ENCODE results near the gene CHMP5. TPM values are rescaled to one million over a fixed set of nuclear protein-coding genes. Genes with fewer than 3 reads are reported as not detected.

The CHMP5 gene
- total RNA-seq, 1 experiment from 2014 or later = 74.4 TPM

GRCh38 chr9:33277484-33277883 is 12.6 kb downstream of the CHMP5 start:
- no peak for TF ChIP-seq CTCF (conservative IDR thresholded peaks at IDR 0.05; ENCODE audit: low read depth, low read length)
- no peak for TF ChIP-seq EZH2 (IDR thresholded peaks at IDR 0.05; ENCODE audit: borderline replicate concordance, low read depth, low read length, poor library complexity, severe bottlenecking)
- DNase-seq (ENCODE audit: low spot score) = no peak
- no peaks in the 10 kb centered on the region for H3K4me1 ChIP-seq (ENCODE audit: insufficient read depth, low read length, poor library complexity, severe bottlenecking)
- no peaks in the 10 kb centered on the region for H3K9me3 ChIP-seq (ENCODE audit: low read depth, low read length, poor library complexity, severe bottlenecking)
- intact Hi-C loops (cut with micrococcal nuclease; ENCODE audit: unreplicated experiment) = no loop called here
- no TSS peak for BruUV-seq (replicated peaks)
- H3K27ac ChIP-seq (ENCODE audit: low read depth, low read length, poor library complexity, severe bottlenecking) = no peak overlapping the region
- no peak overlapping the region for H3K4me3 ChIP-seq (ENCODE audit: low read depth, low read length, poor library complexity, severe bottlenecking)
- no peaks in the 10 kb centered on the region for H3K27me3 ChIP-seq (replicated peaks; ENCODE audit: insufficient read depth, low read depth, low read length, poor library complexity)
- POLR2A ChIA-PET (ENCODE audit: low non-redundant PET) = no interaction called here
- CTCF ChIA-PET = no interaction called here
- H3K36me3 ChIP-seq (ENCODE audit: insufficient read depth, low read length, poor library complexity, severe bottlenecking) = peaks cover 74% of the 10 kb centered on the region

GRCh38 chr9:33285502-33285901 is 20.7 kb downstream of the CHMP5 start:
- no peaks in the 10 kb centered on the region for H3K4me1 ChIP-seq (ENCODE audit: insufficient read depth, low read length, poor library complexity, severe bottlenecking)
- DNase-seq (ENCODE audit: low spot score) = no peak
- H3K9me3 ChIP-seq (ENCODE audit: low read depth, low read length, poor library complexity, severe bottlenecking) = no peaks in the 10 kb centered on the region
- H3K27ac ChIP-seq (ENCODE audit: low read depth, low read length, poor library complexity, severe bottlenecking) = no peak overlapping the region
- peaks cover 13% of the 10 kb centered on the region for H3K36me3 ChIP-seq (ENCODE audit: insufficient read depth, low read length, poor library complexity, severe bottlenecking)
- TF ChIP-seq CTCF (conservative IDR thresholded peaks at IDR 0.05; ENCODE audit: low read depth, low read length) (no peak), EZH2 (IDR thresholded peaks at IDR 0.05; ENCODE audit: borderline replicate concordance, low read depth, low read length, poor library complexity, severe bottlenecking) (no peak)
- CTCF ChIA-PET = no interaction called here
- intact Hi-C loops (cut with micrococcal nuclease; ENCODE audit: unreplicated experiment) = loop anchor here (5.0 kb wide), 1 partner anchor 182 kb away; no protein-coding TSS in a partner anchor
- POLR2A ChIA-PET (ENCODE audit: low non-redundant PET) = no interaction called here
- no peak overlapping the region for H3K4me3 ChIP-seq (ENCODE audit: low read depth, low read length, poor library complexity, severe bottlenecking)
- BruUV-seq (replicated peaks) = no TSS peak
- H3K27me3 ChIP-seq (replicated peaks; ENCODE audit: insufficient read depth, low read depth, low read length, poor library complexity) = no peaks in the 10 kb centered on the region

- BruUV-seq (replicated peaks) = no TSS peak
- no peaks in the 10 kb centered on the region for H3K36me3 ChIP-seq (ENCODE audit: insufficient read depth, low read length, poor library complexity, severe bottlenecking)
- CTCF ChIA-PET = interaction anchor here (0.7 to 1.2 kb wide), 4 partner anchors 129 to 244 kb away, joined by 3 read pairs; no protein-coding TSS in a partner anchor
- peaks cover 4% of the 10 kb centered on the region for H3K4me1 ChIP-seq (ENCODE audit: insufficient read depth, low read length, poor library complexity, severe bottlenecking)
- no peak overlapping the region for H3K27ac ChIP-seq (ENCODE audit: low read depth, low read length, poor library complexity, severe bottlenecking)
- DNase-seq (ENCODE audit: low spot score) = peak; percentile 82
- intact Hi-C loops (cut with micrococcal nuclease; ENCODE audit: unreplicated experiment) = loop anchor here (2.0 to 5.0 kb wide), 2 partner anchors 22 to 180 kb away; partner anchors contain the start of genes BAG1 and CHMP5
- no peaks in the 10 kb centered on the region for H3K27me3 ChIP-seq (replicated peaks; ENCODE audit: insufficient read depth, low read depth, low read length, poor library complexity)
- TF ChIP-seq CTCF (conservative IDR thresholded peaks at IDR 0.05; ENCODE audit: low read depth, low read length) = peak; percentile 80
- TF ChIP-seq EZH2 (IDR thresholded peaks at IDR 0.05; ENCODE audit: borderline replicate concordance, low read depth, low read length, poor library complexity, severe bottlenecking) = no peak
- no peak overlapping the region for H3K4me3 ChIP-seq (ENCODE audit: low read depth, low read length, poor library complexity, severe bottlenecking)
- POLR2A ChIA-PET (ENCODE audit: low non-redundant PET) = no interaction called here
- no peaks in the 10 kb centered on the region for H3K9me3 ChIP-seq (ENCODE audit: low read depth, low read length, poor library complexity, severe bottlenecking)
Observed at GRCh38 chr9:33287087-33287490, 22.2 kb downstream of the CHMP5 start.
